WTC11 (cell line): ENCODE results near the gene VGLL3.

ENCODE experiments used
- CBFB ChIP-seq: sonication (generic); formaldehyde crosslinking; IDR thresholded peaks from 2 replicates; pipeline ENCODE4 v1.8.1; 2022; ENCODE audit warnings: mild to moderate bottlenecking, low read depth, missing genetic modification reagents
- GTF2I ChIP-seq: fragments of 250-450 bp; sonication (Bioruptor Pico); conservative IDR thresholded peaks from 2 replicates; pipeline ENCODE4 v1.4.0; 2021; ENCODE audit warnings: mild to moderate bottlenecking
- IRF1 ChIP-seq: sonication (generic); formaldehyde crosslinking; IDR thresholded peaks from 2 replicates; pipeline ENCODE4 v1.8.0; 2023; ENCODE audit warnings: missing genetic modification reagents
- JUN ChIP-seq: sonication (generic); formaldehyde crosslinking; IDR thresholded peaks from 2 replicates; pipeline ENCODE4 v1.8.0; 2023; ENCODE audit warnings: mild to moderate bottlenecking, missing genetic modification reagents
- NR3C1 ChIP-seq: sonication (generic); formaldehyde crosslinking; conservative IDR thresholded peaks from 2 replicates; pipeline ENCODE4 v1.8.1; 2023; ENCODE audit warnings: low read depth, mild to moderate bottlenecking, missing genetic modification reagents
- SP1 ChIP-seq: sonication (generic); formaldehyde crosslinking; conservative IDR thresholded peaks from 2 replicates; pipeline ENCODE4 v1.8.1; 2022; ENCODE audit warnings: missing genetic modification reagents
- TEAD4 ChIP-seq: sonication (generic); formaldehyde crosslinking; IDR thresholded peaks from 2 replicates; pipeline ENCODE4 v1.8.0; 2022; ENCODE audit warnings: mild to moderate bottlenecking, missing genetic modification reagents
- ZNF121 ChIP-seq: sonication (generic); formaldehyde crosslinking; IDR thresholded peaks from 2 replicates; pipeline ENCODE4 v1.8.0; 2023; ENCODE audit warnings: missing genetic modification reagents
- ZNF281 ChIP-seq: sonication (generic); formaldehyde crosslinking; IDR thresholded peaks from 2 replicates; pipeline ENCODE4 v1.8.0; 2023; ENCODE audit warnings: mild to moderate bottlenecking, missing genetic modification reagents
- TF ChIP-seq, protein P1 (sequence below): fragments of 200-600 bp; IDR thresholded peaks from 2 replicates; pipeline ENCODE4 v1.8.0; 2022; ENCODE audit warnings: antibody characterized with exemption

- TF ChIP-seq, protein P1, sequence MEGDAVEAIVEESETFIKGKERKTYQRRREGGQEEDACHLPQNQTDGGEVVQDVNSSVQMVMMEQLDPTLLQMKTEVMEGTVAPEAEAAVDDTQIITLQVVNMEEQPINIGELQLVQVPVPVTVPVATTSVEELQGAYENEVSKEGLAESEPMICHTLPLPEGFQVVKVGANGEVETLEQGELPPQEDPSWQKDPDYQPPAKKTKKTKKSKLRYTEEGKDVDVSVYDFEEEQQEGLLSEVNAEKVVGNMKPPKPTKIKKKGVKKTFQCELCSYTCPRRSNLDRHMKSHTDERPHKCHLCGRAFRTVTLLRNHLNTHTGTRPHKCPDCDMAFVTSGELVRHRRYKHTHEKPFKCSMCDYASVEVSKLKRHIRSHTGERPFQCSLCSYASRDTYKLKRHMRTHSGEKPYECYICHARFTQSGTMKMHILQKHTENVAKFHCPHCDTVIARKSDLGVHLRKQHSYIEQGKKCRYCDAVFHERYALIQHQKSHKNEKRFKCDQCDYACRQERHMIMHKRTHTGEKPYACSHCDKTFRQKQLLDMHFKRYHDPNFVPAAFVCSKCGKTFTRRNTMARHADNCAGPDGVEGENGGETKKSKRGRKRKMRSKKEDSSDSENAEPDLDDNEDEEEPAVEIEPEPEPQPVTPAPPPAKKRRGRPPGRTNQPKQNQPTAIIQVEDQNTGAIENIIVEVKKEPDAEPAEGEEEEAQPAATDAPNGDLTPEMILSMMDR = no peak
- no peak for TF ChIP-seq IRF1 (CRISPR knock-in tag)
- no peak for TF ChIP-seq CBFB (CRISPR knock-in tag)
- TF ChIP-seq GTF2I (CRISPR knock-in tag) = no peak
- no peak for TF ChIP-seq ZNF281 (CRISPR knock-in tag)
- TF ChIP-seq TEAD4 (CRISPR knock-in tag) = no peak
- no peak for TF ChIP-seq JUN
- TF ChIP-seq SP1 (CRISPR knock-in tag) = no peak
- no peak for TF ChIP-seq ZNF121 (CRISPR knock-in tag)
- TF ChIP-seq NR3C1 (CRISPR knock-in tag) = no peak
Observed at GRCh38 chr3:86938416-86939105, 52.4 kb downstream of the VGLL3 start.
